ENCODE measurements around the gene ATP8A2.
A peak's percentile ranks its signal among the peaks of the same experiment; 100 is the strongest.
"Not testable (repeated sequence)": the region's sequence is repeated elsewhere in the genome, so short reads cannot be mapped to it uniquely, and the experiment has no call there.

Gene ATP8A2

GRCh38 chr13:26041444-26041843 lies 669.7 kb downstream of the ATP8A2 start:
- DNase-seq (ENCODE audit: low spot score) = no peak

- no peak for DNase-seq (ENCODE audit: low spot score)
Observed at GRCh38 chr13:26042785-26043184, 671.0 kb downstream of the ATP8A2 start.

GRCh38 chr13:26045142-26045541 lies 673.4 kb downstream of the ATP8A2 start:
- DNase-seq (ENCODE audit: low spot score) = no peak

- no peak for DNase-seq (ENCODE audit: low spot score)
Observed at GRCh38 chr13:26046639-26047038, 674.9 kb downstream of the ATP8A2 start.

- DNase-seq (ENCODE audit: low spot score) = no peak
Observed at GRCh38 chr13:26047040-26047439, 675.3 kb downstream of the ATP8A2 start.

- DNase-seq (ENCODE audit: low spot score) = no peak
Observed at GRCh38 chr13:26048741-26049140, 677.0 kb downstream of the ATP8A2 start.

- DNase-seq (ENCODE audit: low spot score) = no peak
Observed at GRCh38 chr13:26050568-26051230, 678.9 kb downstream of the ATP8A2 start.

- no peak for DNase-seq (ENCODE audit: low spot score)
Observed at GRCh38 chr13:26051231-26051656, 679.5 kb downstream of the ATP8A2 start.

GRCh38 chr13:26051657-26052311 lies 680.0 kb downstream of the ATP8A2 start, which contains the start of gene SHISA2:
Gene SHISA2, minus strand, starts transcription at chr13:26052016. Its CDS starts 1,041 bp downstream, at chr13:26050975.
- no peak for DNase-seq (ENCODE audit: low spot score)

GRCh38 chr13:26052337-26052736 lies 680.6 kb downstream of the ATP8A2 start:
- DNase-seq (ENCODE audit: low spot score) = no peak

GRCh38 chr13:26053418-26053980 lies 681.7 kb downstream of the ATP8A2 start:
- DNase-seq (ENCODE audit: low spot score) = no peak

- no peak for DNase-seq (ENCODE audit: low spot score)
Observed at GRCh38 chr13:26054896-26055295, 683.1 kb downstream of the ATP8A2 start.

GRCh38 chr13:26058704-26059103 lies 686.9 kb downstream of the ATP8A2 start:
- no peak for DNase-seq (ENCODE audit: low spot score)

GRCh38 chr13:26060357-26060756 lies 688.6 kb downstream of the ATP8A2 start:
- no peak for DNase-seq (ENCODE audit: low spot score)

- no peak for DNase-seq (ENCODE audit: low spot score)
Observed at GRCh38 chr13:26061256-26061655, 689.5 kb downstream of the ATP8A2 start.

GRCh38 chr13:26061947-26062346 lies 690.2 kb downstream of the ATP8A2 start:
- no peak for DNase-seq (ENCODE audit: low spot score)

- peak; percentile 31 for DNase-seq (ENCODE audit: low spot score)
Observed at GRCh38 chr13:26062853-26063444, 691.2 kb downstream of the ATP8A2 start.

- DNase-seq (ENCODE audit: low spot score) = not testable (repeated sequence)
Observed at GRCh38 chr13:26066492-26066891, 694.7 kb downstream of the ATP8A2 start.

- DNase-seq (ENCODE audit: low spot score) = no peak
Observed at GRCh38 chr13:26067601-26068000, 695.8 kb downstream of the ATP8A2 start.

GRCh38 chr13:26068372-26068771 lies 696.6 kb downstream of the ATP8A2 start:
- DNase-seq (ENCODE audit: low spot score) = not testable (repeated sequence)

GRCh38 chr13:26069642-26070041 lies 697.9 kb downstream of the ATP8A2 start:
- DNase-seq (ENCODE audit: low spot score) = not testable (repeated sequence)

- DNase-seq (ENCODE audit: low spot score) = no peak
Observed at GRCh38 chr13:26071691-26072090, 699.9 kb downstream of the ATP8A2 start.

GRCh38 chr13:26072335-26072734 lies 700.6 kb downstream of the ATP8A2 start:
- DNase-seq (ENCODE audit: low spot score) = not testable (repeated sequence)
